Testis (tissue), 2 donors: ENCODE data around the gene TSC22D3.

Source experiments
- POLR2A ChIP-seq: fragments of 450-650 bp; IDR thresholded peaks from one replicate; pipeline ENCODE4 v1.6.1; 2017; ENCODE audit warnings: antibody characterized with exemption, mild to moderate bottlenecking, moderate library complexity
- TF ChIP-seq, protein P1 (sequence below), 3 experiments: fragments of 450-650 bp in 2 of 3; fragments of 200-600 bp in 1 of 3; sonication (generic) in 1 of 3; IDR thresholded peaks; one replicate each; pipeline ENCODE4 v1.5.1; 2016 to 2019; ENCODE audit warnings: antibody characterized with exemption in 3 of 3, mild to moderate bottlenecking in 2 of 3, moderate library complexity in 1 of 3

DNA sequence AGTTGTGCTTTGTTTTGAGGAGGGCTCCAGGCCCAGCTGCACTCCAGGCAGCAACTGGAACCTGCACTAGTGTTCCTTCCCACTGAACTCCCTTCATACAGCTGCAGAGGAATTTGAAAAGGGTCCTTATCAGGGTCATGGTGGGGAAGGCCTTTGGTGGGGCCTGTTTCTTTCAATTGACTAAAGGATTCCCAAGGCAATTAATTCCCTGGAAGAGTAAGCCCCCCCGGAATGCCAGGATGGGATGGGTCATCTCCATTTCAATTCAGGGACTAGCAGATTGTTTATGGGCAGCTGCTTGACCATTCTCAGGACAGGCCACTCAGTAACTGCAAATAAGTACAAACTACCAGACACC is 45.3 kb downstream of the TSC22D3 start:
- TF ChIP-seq, protein P1, sequence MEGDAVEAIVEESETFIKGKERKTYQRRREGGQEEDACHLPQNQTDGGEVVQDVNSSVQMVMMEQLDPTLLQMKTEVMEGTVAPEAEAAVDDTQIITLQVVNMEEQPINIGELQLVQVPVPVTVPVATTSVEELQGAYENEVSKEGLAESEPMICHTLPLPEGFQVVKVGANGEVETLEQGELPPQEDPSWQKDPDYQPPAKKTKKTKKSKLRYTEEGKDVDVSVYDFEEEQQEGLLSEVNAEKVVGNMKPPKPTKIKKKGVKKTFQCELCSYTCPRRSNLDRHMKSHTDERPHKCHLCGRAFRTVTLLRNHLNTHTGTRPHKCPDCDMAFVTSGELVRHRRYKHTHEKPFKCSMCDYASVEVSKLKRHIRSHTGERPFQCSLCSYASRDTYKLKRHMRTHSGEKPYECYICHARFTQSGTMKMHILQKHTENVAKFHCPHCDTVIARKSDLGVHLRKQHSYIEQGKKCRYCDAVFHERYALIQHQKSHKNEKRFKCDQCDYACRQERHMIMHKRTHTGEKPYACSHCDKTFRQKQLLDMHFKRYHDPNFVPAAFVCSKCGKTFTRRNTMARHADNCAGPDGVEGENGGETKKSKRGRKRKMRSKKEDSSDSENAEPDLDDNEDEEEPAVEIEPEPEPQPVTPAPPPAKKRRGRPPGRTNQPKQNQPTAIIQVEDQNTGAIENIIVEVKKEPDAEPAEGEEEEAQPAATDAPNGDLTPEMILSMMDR (IDR thresholded peaks at IDR 0.05) = no peak
- no peak for TF ChIP-seq POLR2A
